Type B pancreatic cell (in vitro differentiated cells): Measurements from ENCODE around the gene MFAP2. TPM values are rescaled to one million over a fixed set of nuclear protein-coding genes. Genes with fewer than 3 reads are reported as not detected.
A peak's percentile ranks its signal among the peaks of the same experiment; 100 is the strongest.

ENCODE experiments used
- DNase-seq: peaks from one replicate; pipeline ENCODE4 v3.0.0; 2021; ENCODE audit warnings: mixed read lengths; ENCODE audit not compliant: unreplicated experiment; ENCODE audit errors: extremely low spot score
- H3K27ac Mint-ChIP-seq: 2 replicates; pipeline ENCODE4 v1.8.0; 2021; ENCODE audit warnings: mild to moderate bottlenecking, mixed read lengths
- H3K27me3 Mint-ChIP-seq: 2 replicates; pipeline ENCODE4 v1.8.0; 2021; ENCODE audit warnings: mixed read lengths
- H3K36me3 Mint-ChIP-seq: 2 replicates; pipeline ENCODE4 v1.8.0; 2021; ENCODE audit warnings: mixed read lengths
- H3K4me1 Mint-ChIP-seq: one replicate; pipeline ENCODE4 v1.8.0; 2021; ENCODE audit warnings: mixed read lengths; ENCODE audit not compliant: unreplicated experiment
- H3K4me3 Mint-ChIP-seq: 2 replicates; pipeline ENCODE4 v1.8.0; 2021; ENCODE audit warnings: mild to moderate bottlenecking, mixed read lengths
- H3K9me3 Mint-ChIP-seq: 2 replicates; pipeline ENCODE4 v1.8.0; 2021; ENCODE audit warnings: mixed read lengths
- CTCF ChIP-seq: fragments of 200-600 bp; sonication (generic); conservative IDR thresholded peaks from 2 replicates; pipeline ENCODE4 v1.5.0; 2021; ENCODE audit warnings: antibody characterized with exemption, mild to moderate bottlenecking
- total RNA-seq: library from RNA; stranded (reverse); gene quantifications from 2 replicates; pipeline ENCODE4 v1.2.1, GENCODE V29; 2021; ENCODE audit warnings: low replicate concordance

MFAP2 gene
- total RNA-seq, 1 donor from 2014 or later, result 158 TPM

- Mint-ChIP-seq H3K4me1 (peaks cover 11% of the 10 kb centered on the region), H3K27me3 (no peaks in the 10 kb centered on the region), H3K4me3 (peak within 1 kb of the TSS; percentile 92), H3K27ac (peak within 1 kb of the TSS; percentile 81), H3K36me3 (no peaks in the 10 kb centered on the region), H3K9me3 (no peaks in the 10 kb centered on the region)
- TF ChIP-seq CTCF, result no peak
- DNase-seq, result peak; percentile 88
Observed at GRCh38 chr1:17011439-17012307, 31.3 kb upstream of the MFAP2 start, which contains the start of gene ATP13A2. Gene ATP13A2 (minus strand): TSS chr1:17011928. CDS start chr1:17011738, 190 bp downstream.

- Mint-ChIP-seq H3K9me3 (no peaks in the 10 kb centered on the region), H3K36me3 (no peaks in the 10 kb centered on the region), H3K4me3 (peak overlapping the region; percentile 85), H3K27ac (no peak overlapping the region), H3K4me1 (peaks cover 6% of the 10 kb centered on the region), H3K27me3 (no peaks in the 10 kb centered on the region)
- no peak for TF ChIP-seq CTCF
- DNase-seq, result no peak
Observed at GRCh38 chr1:17011092-17011438, 30.6 kb upstream of the MFAP2 start.

- no peak for DNase-seq
- peak overlapping the region; percentile 65 for H3K4me3 Mint-ChIP-seq
- H3K27ac Mint-ChIP-seq, result no peak overlapping the region
Observed at GRCh38 chr1:17009706-17010105, 29.3 kb upstream of the MFAP2 start.

GRCh38 chr1:17008208-17008855, 27.9 kb upstream of the MFAP2 start:
- H3K4me3 Mint-ChIP-seq, result no peak overlapping the region
- H3K27ac Mint-ChIP-seq, result no peak overlapping the region
- H3K9me3 Mint-ChIP-seq, result no peaks in the 10 kb centered on the region
- peaks cover 3% of the 10 kb centered on the region for H3K4me1 Mint-ChIP-seq
- no peaks in the 10 kb centered on the region for H3K27me3 Mint-ChIP-seq
- DNase-seq, result no peak
- peaks cover 4% of the 10 kb centered on the region for H3K36me3 Mint-ChIP-seq
- TF ChIP-seq CTCF, result no peak

More at GRCh38 chr1:17009706-17010105, 29.3 kb upstream of the MFAP2 start:
- no peaks in the 10 kb centered on the region for H3K27me3 Mint-ChIP-seq
- TF ChIP-seq CTCF, result no peak
- H3K4me1 Mint-ChIP-seq, result peaks cover 3% of the 10 kb centered on the region
- H3K36me3 Mint-ChIP-seq, result no peaks in the 10 kb centered on the region
- no peaks in the 10 kb centered on the region for H3K9me3 Mint-ChIP-seq

GRCh38 chr1:17007121-17007520, 26.7 kb upstream of the MFAP2 start:
- no peak for DNase-seq

More at GRCh38 chr1:17007121-17007520, 26.7 kb upstream of the MFAP2 start:
- no peak overlapping the region for H3K27ac Mint-ChIP-seq
- peaks cover 4% of the 10 kb centered on the region for H3K36me3 Mint-ChIP-seq
- H3K27me3 Mint-ChIP-seq, result no peaks in the 10 kb centered on the region
- no peaks in the 10 kb centered on the region for H3K9me3 Mint-ChIP-seq
- peaks cover 3% of the 10 kb centered on the region for H3K4me1 Mint-ChIP-seq
- no peak overlapping the region for H3K4me3 Mint-ChIP-seq
- TF ChIP-seq CTCF, result no peak
